H1 (cell line): ENCODE measurements around the gene PML. TPM values are rescaled to one million over a fixed set of nuclear protein-coding genes. Genes with fewer than 3 reads are reported as not detected.

Experiments
- CTCF ChIA-PET: fragments of 300-600 bp; sonication (Branson Sonifier 250); formaldehyde crosslinking; loops from one replicate; lab custom pipeline; 2021; ENCODE audit not compliant: partially characterized antibody; lab: Charles Lee
- POLR2A ChIA-PET: fragments of 300-600 bp; sonication (Branson Sonifier 250); formaldehyde crosslinking; loops from one replicate; lab custom pipeline; 2021; ENCODE audit warnings: inconsistent platforms; ENCODE audit not compliant: partially characterized antibody; lab: Charles Lee
- DNase-seq, 2 experiments: peaks; one replicate each; pipeline versions ENCODE4 v3.0.0 to v3.0.0-alpha.2; 2010 to 2022; ENCODE audit warnings: low spot score in 2 of 2, low read depth in 1 of 2, mixed read lengths in 1 of 2
- FAIRE-seq: peaks from 2 replicates; lab custom pipeline; 2011; peaks lifted over from hg19 to GRCh38; lab: Jason Lieb, UNC
- H2AFZ ChIP-seq: 2 replicates; pipeline ENCODE4 v1.8.1; 2012; ENCODE audit warnings: low read length, inconsistent platforms
- H2AK5ac ChIP-seq: 2 replicates; pipeline ENCODE4 v1.6.1; 2013; ENCODE audit warnings: low read depth, low read length
- H2BK120ac ChIP-seq: replicated peaks from 2 replicates; pipeline ENCODE3; 2013; ENCODE audit warnings: low read depth, low read length, inconsistent platforms
- H2BK12ac ChIP-seq: 2 replicates; pipeline ENCODE4 v1.6.1; 2013; ENCODE audit warnings: low read depth, low read length
- H2BK15ac ChIP-seq: 2 replicates; pipeline ENCODE4 v1.6.1; 2013; ENCODE audit warnings: low read length
- H2BK20ac ChIP-seq: 2 replicates; pipeline ENCODE4 v1.6.1; 2013; ENCODE audit warnings: low read length
- H2BK5ac ChIP-seq: 2 replicates; pipeline ENCODE4 v1.6.1; 2013; ENCODE audit warnings: low read depth, low read length
- H3K14ac ChIP-seq: 2 replicates; pipeline ENCODE4 v1.6.1; 2013; ENCODE audit warnings: inconsistent platforms; ENCODE audit not compliant: insufficient read length
- H3K18ac ChIP-seq: 2 replicates; pipeline ENCODE4 v1.6.1; 2013; ENCODE audit warnings: low read length; ENCODE audit errors: extremely low read depth
- H3K23ac ChIP-seq: 2 replicates; pipeline ENCODE4 v1.6.1; 2013; ENCODE audit warnings: inconsistent platforms; ENCODE audit not compliant: insufficient read length
- H3K23me2 ChIP-seq: 2 replicates; pipeline ENCODE4 v1.6.1; 2013; ENCODE audit warnings: low read depth, low read length
- H3K27ac ChIP-seq: 2 replicates; pipeline ENCODE4 v1.6.1; 2011; ENCODE audit warnings: low read depth, low read length, inconsistent platforms
- H3K27me3 ChIP-seq, 4 experiments: replicated peaks in 1 of 4; 1 replicate in 1 of 4; 2 replicates in 3 of 4; pipeline versions ENCODE4 v1.6.1 to v1.8.1; 2011 to 2013; ENCODE audit warnings: low read length in 3 of 4, mild to moderate bottlenecking in 3 of 4, inconsistent platforms in 2 of 4, mixed read lengths in 2 of 4, moderate library complexity in 1 of 4; ENCODE audit not compliant: control insufficient read depth in 3 of 4, insufficient read depth in 3 of 4; ENCODE audit errors: extremely low read depth in 1 of 4
- H3K36me3 ChIP-seq, 4 experiments: 2 replicates each; pipeline versions ENCODE4 v1.6.1 to v1.8.1; 2011 to 2013; ENCODE audit warnings: mild to moderate bottlenecking in 4 of 4, low read length in 3 of 4, moderate library complexity in 2 of 4, control low read depth in 1 of 4, inconsistent platforms in 1 of 4; ENCODE audit not compliant: insufficient read depth in 4 of 4, control insufficient read depth in 2 of 4
- H3K4ac ChIP-seq: replicated peaks from 2 replicates; pipeline ENCODE3; 2013; ENCODE audit warnings: low read length, low read depth, mixed read lengths, inconsistent platforms; ENCODE audit not compliant: insufficient read length
- H3K4me1 ChIP-seq, 4 experiments: replicated peaks in 1 of 4; 1 replicate in 1 of 4; 2 replicates in 3 of 4; pipeline versions ENCODE4 v1.6.1 to v1.8.1; 2011 to 2013; ENCODE audit warnings: low read length in 3 of 4, inconsistent platforms in 2 of 4, mixed read lengths in 1 of 4; ENCODE audit not compliant: insufficient read depth in 4 of 4, control insufficient read depth in 3 of 4
- H3K4me2 ChIP-seq, 2 experiments: 2 replicates each; pipeline versions ENCODE4 v1.6.1 to v1.8.1; 2011 to 2013; ENCODE audit warnings: low read depth in 2 of 2, low read length in 2 of 2, control low read depth in 1 of 2, inconsistent platforms in 1 of 2, mild to moderate bottlenecking in 1 of 2; ENCODE audit not compliant: insufficient read depth in 1 of 2
- H3K4me3 ChIP-seq, 4 experiments: fragments of 200-600, 300-600 bp in 1 of 4; sonication (generic), shearing (Covaris generic), sonication (Bioruptor Twin) in 1 of 4; 2 replicates each; pipeline versions ENCODE4 v1.5.1 to v1.8.1; 2011 to 2016; ENCODE audit warnings: low read length in 4 of 4, low read depth in 3 of 4, control low read depth in 2 of 4, inconsistent platforms in 2 of 4, mild to moderate bottlenecking in 2 of 4, mixed read lengths in 1 of 4, moderate library complexity in 1 of 4; ENCODE audit not compliant: insufficient read depth in 2 of 4; ENCODE audit errors: extremely low read depth in 1 of 4
- H3K56ac ChIP-seq: replicated peaks from 2 replicates; pipeline ENCODE3; 2013; ENCODE audit warnings: low read depth, mild to moderate bottlenecking, mixed read lengths, low read length, inconsistent platforms; ENCODE audit not compliant: insufficient read length
- H3K79me1 ChIP-seq: 2 replicates; pipeline ENCODE4 v1.6.1; 2013; ENCODE audit warnings: low read depth, low read length, control low read depth
- H3K79me2 ChIP-seq, 2 experiments: 2 replicates each; pipeline versions ENCODE4 v1.6.1 to v1.8.1; 2012 to 2013; ENCODE audit warnings: low read length in 2 of 2, mild to moderate bottlenecking in 2 of 2, inconsistent platforms in 1 of 2; ENCODE audit not compliant: insufficient read depth in 2 of 2, control insufficient read depth in 1 of 2
- H3K9ac ChIP-seq, 4 experiments: replicated peaks in 1 of 4; 1 replicate in 1 of 4; 2 replicates in 3 of 4; pipeline versions ENCODE4 v1.6.1 to v1.8.1; 2011 to 2013; ENCODE audit warnings: low read depth in 3 of 4, low read length in 3 of 4, control low read depth in 2 of 4, mild to moderate bottlenecking in 2 of 4, moderate library complexity in 2 of 4, inconsistent platforms in 1 of 4; ENCODE audit errors: extremely low read depth in 1 of 4
- H3K9me3 ChIP-seq, 2 experiments: 2 replicates each; pipeline versions ENCODE4 v1.6.1 to v1.8.1; 2012 to 2013; ENCODE audit warnings: mild to moderate bottlenecking in 2 of 2, moderate library complexity in 2 of 2, control low read depth in 1 of 2, inconsistent platforms in 1 of 2, low read depth in 1 of 2, low read length in 1 of 2, mixed read lengths in 1 of 2; ENCODE audit not compliant: insufficient read depth in 2 of 2
- H4K20me1 ChIP-seq, 2 experiments: replicated peaks in 1 of 2; 2 replicates each; pipeline versions ENCODE3 to v1.8.1; 2011 to 2013; ENCODE audit warnings: inconsistent platforms in 2 of 2, low read length in 2 of 2, mild to moderate bottlenecking in 1 of 2; ENCODE audit not compliant: insufficient read depth in 2 of 2, control insufficient read depth in 1 of 2
- H4K5ac ChIP-seq: 2 replicates; pipeline ENCODE4 v1.6.1; 2013; ENCODE audit warnings: low read length, low read depth, mixed read lengths, inconsistent platforms; ENCODE audit not compliant: insufficient read length
- H4K8ac ChIP-seq: 2 replicates; pipeline ENCODE4 v1.8.0; 2013; ENCODE audit warnings: mild to moderate bottlenecking, moderate library complexity, low read length, inconsistent platforms; ENCODE audit not compliant: insufficient read depth; ENCODE audit errors: extremely low read depth
- H4K91ac ChIP-seq: replicated peaks from 2 replicates; pipeline ENCODE3; 2013; ENCODE audit warnings: low read length, mixed read lengths, inconsistent platforms; ENCODE audit not compliant: insufficient read length
- BACH1 ChIP-seq: IDR thresholded peaks from 2 replicates; pipeline ENCODE4 v1.6.1; 2012; ENCODE audit warnings: low read length, improper control_type of control experiment
- CEBPB ChIP-seq: IDR thresholded peaks from 2 replicates; pipeline ENCODE4 v1.6.1; 2012; ENCODE audit warnings: low read depth, low read length
- GABPA ChIP-seq: IDR thresholded peaks from 2 replicates; pipeline ENCODE4 v1.6.1; 2011; ENCODE audit warnings: mild to moderate bottlenecking, low read length, moderate library complexity, borderline replicate concordance; ENCODE audit not compliant: insufficient read depth
- GTF2F1 ChIP-seq: IDR thresholded peaks from 2 replicates; pipeline ENCODE4 v1.6.1; 2012; ENCODE audit warnings: low read depth, low read length, improper control_type of control experiment, borderline replicate concordance
- HDAC6 ChIP-seq: IDR thresholded peaks from one replicate; pipeline ENCODE4 v1.7.1; 2012; ENCODE audit warnings: low read depth, mild to moderate bottlenecking, inconsistent platforms, low read length, moderate library complexity
- KDM4A ChIP-seq: IDR thresholded peaks from one replicate; pipeline ENCODE4 v1.7.1; 2012; ENCODE audit warnings: low read depth, mild to moderate bottlenecking, moderate library complexity, low read length, inconsistent platforms; ENCODE audit not compliant: severe bottlenecking
- NRF1 ChIP-seq: IDR thresholded peaks from 2 replicates; pipeline ENCODE4 v1.6.1; 2011; ENCODE audit warnings: mild to moderate bottlenecking, low read depth, low read length, improper control_type of control experiment
- PHF8 ChIP-seq: fragments of 200-600 bp; sonication (generic); conservative IDR thresholded peaks from 2 replicates; pipeline ENCODE4 v1.7.1; 2012; ENCODE audit warnings: low read depth, mild to moderate bottlenecking, inconsistent platforms, low read length, moderate library complexity
- POLR2A ChIP-seq, 2 experiments: IDR thresholded peaks; 1 replicate in 1 of 2; 2 replicates in 1 of 2; pipeline ENCODE4 v1.6.1; 2011; ENCODE audit warnings: low read depth in 2 of 2, low read length in 2 of 2, mild to moderate bottlenecking in 2 of 2; ENCODE audit errors: control extremely low read depth in 1 of 2
- SIN3A ChIP-seq, 2 experiments: IDR thresholded peaks in 1 of 2; conservative IDR thresholded peaks in 1 of 2; 2 replicates each; pipeline ENCODE4 v1.6.1; 2011 to 2012; ENCODE audit warnings: low read length in 2 of 2, improper control_type of control experiment in 1 of 2, low read depth in 1 of 2, mild to moderate bottlenecking in 1 of 2
- SP4 ChIP-seq: IDR thresholded peaks from 2 replicates; pipeline ENCODE4 v1.6.1; 2012; ENCODE audit warnings: low read length, inconsistent platforms
- SUZ12 ChIP-seq: fragments of 200-600 bp; sonication (generic); IDR thresholded peaks from 2 replicates; pipeline ENCODE4 v1.6.1; 2012; ENCODE audit warnings: mild to moderate bottlenecking, inconsistent platforms, low read length, moderate library complexity, mixed read lengths
- TCF12 ChIP-seq: IDR thresholded peaks from 2 replicates; pipeline ENCODE4 v1.6.1; 2011; ENCODE audit warnings: low read depth, mild to moderate bottlenecking, low read length
- USF2 ChIP-seq: IDR thresholded peaks from 2 replicates; pipeline ENCODE4 v1.6.1; 2011; ENCODE audit warnings: low read length, improper control_type of control experiment
- WGBS, 2 experiments: shearing (Covaris generic) in 1 of 2; methylation state at CpG; one replicate each; pipeline versions ENCODE4 v1.1.6 to v1.1.7; 2013 to 2015; ENCODE audit warnings: low lambda C conversion rate in 2 of 2, mixed read lengths in 2 of 2, inconsistent platforms in 1 of 2, low coverage in 1 of 2, missing lambda C conversion rate in 1 of 2; ENCODE audit not compliant: insufficient replicate concordance in 2 of 2, insufficient coverage in 1 of 2, insufficient read length in 1 of 2; ENCODE audit errors: extremely low coverage in 1 of 2, missing lambda C conversion rate in 1 of 2; 5-methylcytosine and 5-hydroxymethylcytosine counted together
- polyA plus RNA-seq, 7 experiments: library from polyadenylated mRNA; depleted of rRNA in 3 of 7; stranded (reverse) in 5 of 7; unstranded in 2 of 7; fragments of >200 nt in 5 of 7; fragments of 200-250 nt in 2 of 7; gene quantifications; 1 replicate in 5 of 7; 2 replicates in 1 of 7; 4 replicates in 1 of 7; pipeline versions ENCODE4 v1.2.1 to v1.2.3, GENCODE V29; 2011 to 2013; ENCODE audit warnings: missing spikeins in 2 of 7, mixed read lengths in 2 of 7
- total RNA-seq: library from RNA; stranded (reverse); fragmentation: NEBNext Ultra II Directional; extraction: Animal tissue kit (Norgen Biotek cat#: 25700); gene quantifications from 2 replicates; pipeline ENCODE4 v1.2.1, GENCODE V29; 2021

PML gene
- total and polyA plus RNA-seq, 2 of the 8 experiments (the other 6 are each of a cell fraction or from before 2014, with no cell fraction given) = 14.9 to 30.3 TPM

- Histone ChIP-seq H3K18ac (no peak overlapping the region), H3K27ac (no peak overlapping the region), H3K27me3 (peaks cover 0 to 2% (median 0%) of the 10 kb centered on the region in 4 experiments; a peak in 1 of 7 replicates), H3K79me2 (no peaks in the 10 kb centered on the region), H2BK5ac (no peak overlapping the region), H3K9me3 (no peaks in the 10 kb centered on the region), H4K5ac (no peak overlapping the region), H2AK5ac (no peak overlapping the region), H3K14ac (no peak overlapping the region), H3K4ac (no peak overlapping the region), H2BK20ac (no peak overlapping the region), H2BK12ac (no peak overlapping the region), H3K56ac (no peak overlapping the region), H4K20me1 (no peaks in the 10 kb centered on the region), H2BK15ac (no peak overlapping the region), H3K9ac (no peak overlapping the region), H4K8ac (no peak overlapping the region), H3K23ac (no peak overlapping the region), H3K36me3 (no peaks in the 10 kb centered on the region), H4K91ac (no peak overlapping the region), H3K4me3 (no peak overlapping the region), H2BK120ac (no peak overlapping the region), H3K23me2 (no peaks in the 10 kb centered on the region), H3K4me1 (peaks cover 0 to 5% (median 3%) of the 10 kb centered on the region in 4 experiments; a peak in 5 of 7 replicates), H2AFZ (no peak overlapping the region), H3K4me2 (no peak overlapping the region), H3K79me1 (no peaks in the 10 kb centered on the region)
- 96% methylated on average over 7 of the region's 7 CpGs; no CpG with 5 or more reads in 1 of the 2 experiments for WGBS, 2 experiments
- ChIA-PET POLR2A (no interaction called here), CTCF (interaction anchor here (0.9 to 10.4 kb wide), 11 partner anchors 8 to 278 kb away, joined by 3 to 125 read pairs (median 4); partner anchors contain the start of genes PML and STOML1)
- DNase-seq = no peak
- no peak for FAIRE-seq
- TF ChIP-seq PHF8 = no peak
- TF ChIP-seq GABPA = no peak
- TF ChIP-seq CEBPB = no peak
- no peak for TF ChIP-seq BACH1
- TF ChIP-seq SP4 = no peak
- no peak for TF ChIP-seq TCF12
- TF ChIP-seq POLR2A (IDR thresholded peaks at IDR 0.05; ENCODE audit: control extremely low read depth in 1 of 2, low read depth in 2 of 2, low read length in 2 of 2) = no peak
- TF ChIP-seq SIN3A (conservative IDR thresholded peaks at IDR 0.05 in 1 of 2, IDR thresholded peaks at IDR 0.05 in 1 of 2; ENCODE audit: low read depth in 1 of 2, low read length in 2 of 2) = no peak
- TF ChIP-seq GTF2F1 = no peak
- no peak for TF ChIP-seq USF2
- TF ChIP-seq NRF1 = no peak
- no peak for TF ChIP-seq SUZ12
- no peak for TF ChIP-seq HDAC6
- no peak for TF ChIP-seq KDM4A
Observed at GRCh38 chr15:74046275-74046674, 51.8 kb downstream of the PML start.
